Cardiac muscle cell (in vitro differentiated cells and primary cell): ENCODE data around the gene TM4SF18. TPM values are rescaled to one million over a fixed set of nuclear protein-coding genes. Genes with fewer than 3 reads are reported as not detected.

Experiments
- DNase-seq, 2 donors: peaks; one replicate each; pipeline versions ENCODE4 v3.0.0 to v3.0.0-alpha.2; 2010 to 2017; ENCODE audit warnings: low read depth in 1 of 2, low spot score in 1 of 2
- H3K27ac ChIP-seq: fragments of 200-600 bp; sonication (generic); 2 replicates; pipeline ENCODE4 v1.5.1; 2016
- H3K27me3 ChIP-seq: fragments of 200-600 bp; sonication (generic); 2 replicates; pipeline ENCODE4 v1.6.0; 2016; ENCODE audit warnings: control low read depth
- H3K36me3 ChIP-seq: fragments of 200-600 bp; sonication (generic); 2 replicates; pipeline ENCODE4 v1.5.1; 2016; ENCODE audit warnings: control low read depth
- H3K4me1 ChIP-seq: fragments of 200-600 bp; sonication (generic); 2 replicates; pipeline ENCODE4 v1.8.1; 2017; ENCODE audit warnings: low read depth, mild to moderate bottlenecking, mixed run types
- H3K4me3 ChIP-seq: fragments of 200-600 bp; sonication (generic); 2 replicates; pipeline ENCODE4 v1.5.1; 2016; ENCODE audit warnings: mild to moderate bottlenecking
- H3K9me3 ChIP-seq: fragments of 200-600 bp; sonication (generic); 2 replicates; pipeline ENCODE4 v1.5.1; 2017; ENCODE audit warnings: low read depth, mild to moderate bottlenecking, control low read depth
- polyA plus RNA-seq: library from polyadenylated mRNA; unstranded; fragments of >200 nt; fragmentation: Nextera tagmentation; extraction: Ambion mirVana; gene quantifications from 2 replicates; pipeline ENCODE4 v1.2.1, GENCODE V29; 2016
- total RNA-seq: library from RNA; depleted of rRNA; stranded (reverse); fragments of >200 nt; gene quantifications from 2 replicates; pipeline ENCODE4 v1.2.3, GENCODE V29; 2016
- TF ChIP-seq, protein P1 (sequence below): IDR thresholded peaks from 2 replicates; pipeline ENCODE4 v1.5.1; 2012; ENCODE audit warnings: low read depth, mild to moderate bottlenecking, low read length

Gene TM4SF18
- total and polyA plus RNA-seq, 2 experiments from 2014 or later = 0.33 TPM; not detected in 1

DNA sequence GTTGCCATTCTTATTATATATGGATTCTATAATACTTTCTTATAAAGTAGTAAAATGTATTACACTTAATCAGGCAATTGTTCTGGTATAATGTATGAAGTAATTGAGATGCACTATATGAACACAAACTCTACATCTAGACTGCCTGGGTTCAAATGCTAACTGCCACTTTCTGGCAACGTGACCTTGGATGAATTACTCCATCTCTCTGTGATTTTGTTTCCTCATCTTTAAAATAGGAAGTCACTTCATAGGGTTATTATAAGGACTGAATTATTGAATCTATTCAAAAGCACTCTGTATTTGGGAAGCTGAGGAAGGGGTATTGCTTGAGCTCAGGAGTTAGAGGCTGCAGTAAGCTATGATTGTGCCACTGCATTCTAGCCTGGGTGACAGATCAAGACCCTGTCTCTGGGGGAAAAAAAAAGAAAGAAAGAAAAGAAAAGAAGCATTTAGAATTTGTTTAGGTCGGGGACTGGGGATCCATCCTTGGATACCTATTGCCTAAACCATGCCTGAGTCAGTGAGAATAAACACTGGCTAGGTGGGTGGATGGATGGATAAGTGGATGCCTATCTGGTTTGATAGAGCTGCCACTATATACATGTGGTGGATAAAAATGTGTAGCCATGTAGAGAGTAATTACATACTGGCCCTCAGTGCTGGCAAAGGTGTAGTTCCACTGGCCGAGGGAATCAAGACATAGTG, 41.5 kb upstream of the TM4SF18 start:
- H3K4me3 ChIP-seq = no peak overlapping the region

GRCh38 chr3:149374391-149374790, 41.0 kb upstream of the TM4SF18 start:
- TF ChIP-seq, protein P1, sequence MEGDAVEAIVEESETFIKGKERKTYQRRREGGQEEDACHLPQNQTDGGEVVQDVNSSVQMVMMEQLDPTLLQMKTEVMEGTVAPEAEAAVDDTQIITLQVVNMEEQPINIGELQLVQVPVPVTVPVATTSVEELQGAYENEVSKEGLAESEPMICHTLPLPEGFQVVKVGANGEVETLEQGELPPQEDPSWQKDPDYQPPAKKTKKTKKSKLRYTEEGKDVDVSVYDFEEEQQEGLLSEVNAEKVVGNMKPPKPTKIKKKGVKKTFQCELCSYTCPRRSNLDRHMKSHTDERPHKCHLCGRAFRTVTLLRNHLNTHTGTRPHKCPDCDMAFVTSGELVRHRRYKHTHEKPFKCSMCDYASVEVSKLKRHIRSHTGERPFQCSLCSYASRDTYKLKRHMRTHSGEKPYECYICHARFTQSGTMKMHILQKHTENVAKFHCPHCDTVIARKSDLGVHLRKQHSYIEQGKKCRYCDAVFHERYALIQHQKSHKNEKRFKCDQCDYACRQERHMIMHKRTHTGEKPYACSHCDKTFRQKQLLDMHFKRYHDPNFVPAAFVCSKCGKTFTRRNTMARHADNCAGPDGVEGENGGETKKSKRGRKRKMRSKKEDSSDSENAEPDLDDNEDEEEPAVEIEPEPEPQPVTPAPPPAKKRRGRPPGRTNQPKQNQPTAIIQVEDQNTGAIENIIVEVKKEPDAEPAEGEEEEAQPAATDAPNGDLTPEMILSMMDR = no peak
- H3K4me1 ChIP-seq = no peaks in the 10 kb centered on the region
- H3K4me3 ChIP-seq = no peak overlapping the region
- H3K27ac ChIP-seq = no peak overlapping the region
- no peaks in the 10 kb centered on the region for H3K9me3 ChIP-seq
- H3K27me3 ChIP-seq = no peaks in the 10 kb centered on the region
- peak in 1 of 2 donors; percentile 6 for DNase-seq
- H3K36me3 ChIP-seq = no peaks in the 10 kb centered on the region

More for the DNA sequence above, 41.5 kb upstream of the TM4SF18 start:
- Histone ChIP-seq H3K9me3 (no peaks in the 10 kb centered on the region), H3K27ac (no peak overlapping the region), H3K27me3 (no peaks in the 10 kb centered on the region), H3K4me1 (no peaks in the 10 kb centered on the region), H3K36me3 (no peaks in the 10 kb centered on the region)
- TF ChIP-seq, protein P1 = no peak
- DNase-seq = peak in 1 of 2 donors; percentile 17

DNA sequence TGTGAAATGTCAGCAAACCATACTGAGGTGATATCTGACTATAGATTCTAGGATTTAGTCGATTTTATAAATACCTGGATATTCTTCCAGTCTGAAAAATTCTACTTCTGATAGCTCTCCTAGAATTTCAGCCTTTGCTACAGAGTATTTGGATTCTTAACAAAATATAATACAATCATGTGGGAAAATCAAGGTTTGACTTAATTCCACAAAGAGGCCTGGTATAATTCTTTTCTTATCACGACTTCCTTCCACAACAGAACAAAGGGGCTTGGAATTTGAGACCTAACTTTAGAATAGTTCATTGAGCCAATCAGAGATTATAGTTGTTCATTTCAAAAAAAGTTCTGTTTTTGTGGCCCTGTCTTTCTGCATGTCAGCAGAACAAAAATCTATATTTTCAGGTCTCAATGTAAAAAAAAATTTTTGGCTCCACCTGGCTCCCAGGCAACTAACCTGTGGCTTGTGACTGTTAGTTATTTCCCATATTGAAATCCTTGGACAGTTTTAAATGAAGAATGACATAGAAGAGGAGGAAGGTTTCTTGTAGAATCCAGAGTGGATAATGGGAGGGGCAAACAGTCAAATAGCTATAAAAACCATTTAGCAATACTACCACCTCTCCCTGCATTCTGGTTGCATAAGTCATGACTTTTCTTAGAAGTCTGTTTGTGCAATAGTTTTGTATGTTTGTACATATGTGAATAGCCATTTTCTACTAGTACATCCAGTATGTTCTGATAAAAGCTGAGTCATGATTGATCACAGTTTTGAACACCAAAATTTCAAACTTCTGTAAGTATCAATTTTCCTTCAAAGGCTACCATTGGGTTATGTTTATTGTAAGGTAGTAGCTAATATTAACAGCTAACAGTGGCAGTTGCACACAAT, 40.0 kb upstream of the TM4SF18 start:
- Histone ChIP-seq H3K27ac (no peak overlapping the region), H3K4me3 (no peak overlapping the region), H3K9me3 (no peaks in the 10 kb centered on the region)

GRCh38 chr3:149371723-149372114, 38.3 kb upstream of the TM4SF18 start:
- peak in 1 of 2 donors; percentile 7 for DNase-seq
- Histone ChIP-seq H3K4me3 (no peak overlapping the region), H3K9me3 (no peaks in the 10 kb centered on the region), H3K27me3 (no peaks in the 10 kb centered on the region), H3K4me1 (no peaks in the 10 kb centered on the region), H3K36me3 (no peaks in the 10 kb centered on the region), H3K27ac (no peak overlapping the region)
- TF ChIP-seq, protein P1 = no peak

More for the DNA sequence above, 40.0 kb upstream of the TM4SF18 start:
- no peaks in the 10 kb centered on the region for H3K27me3 ChIP-seq
- TF ChIP-seq, protein P1 = no peak
- no peaks in the 10 kb centered on the region for H3K36me3 ChIP-seq
- no peaks in the 10 kb centered on the region for H3K4me1 ChIP-seq
- DNase-seq = peak in 1 of 2 donors; percentile 87

GRCh38 chr3:149371001-149371722, 37.7 kb upstream of the TM4SF18 start:
- no peaks in the 10 kb centered on the region for H3K27me3 ChIP-seq
- H3K4me3 ChIP-seq = no peak overlapping the region
- H3K27ac ChIP-seq = no peak overlapping the region
- H3K4me1 ChIP-seq = no peaks in the 10 kb centered on the region
- no peaks in the 10 kb centered on the region for H3K36me3 ChIP-seq
- TF ChIP-seq, protein P1 = no peak
- no peaks in the 10 kb centered on the region for H3K9me3 ChIP-seq
- DNase-seq = peak in 1 of 2 donors; percentile 58
